ENCODE results near the gene MGAT4B. TPM values are rescaled to one million over a fixed set of nuclear protein-coding genes. Genes with fewer than 3 reads are reported as not detected.
A peak's percentile ranks its signal among the peaks of the same experiment; 100 is the strongest.

Gene MGAT4B
- total and polyA plus RNA-seq, 2 of the 13 experiments (the other 11 are each of a cell fraction or from before 2014, with no cell fraction given), result 93.5 to 130 TPM

DNA sequence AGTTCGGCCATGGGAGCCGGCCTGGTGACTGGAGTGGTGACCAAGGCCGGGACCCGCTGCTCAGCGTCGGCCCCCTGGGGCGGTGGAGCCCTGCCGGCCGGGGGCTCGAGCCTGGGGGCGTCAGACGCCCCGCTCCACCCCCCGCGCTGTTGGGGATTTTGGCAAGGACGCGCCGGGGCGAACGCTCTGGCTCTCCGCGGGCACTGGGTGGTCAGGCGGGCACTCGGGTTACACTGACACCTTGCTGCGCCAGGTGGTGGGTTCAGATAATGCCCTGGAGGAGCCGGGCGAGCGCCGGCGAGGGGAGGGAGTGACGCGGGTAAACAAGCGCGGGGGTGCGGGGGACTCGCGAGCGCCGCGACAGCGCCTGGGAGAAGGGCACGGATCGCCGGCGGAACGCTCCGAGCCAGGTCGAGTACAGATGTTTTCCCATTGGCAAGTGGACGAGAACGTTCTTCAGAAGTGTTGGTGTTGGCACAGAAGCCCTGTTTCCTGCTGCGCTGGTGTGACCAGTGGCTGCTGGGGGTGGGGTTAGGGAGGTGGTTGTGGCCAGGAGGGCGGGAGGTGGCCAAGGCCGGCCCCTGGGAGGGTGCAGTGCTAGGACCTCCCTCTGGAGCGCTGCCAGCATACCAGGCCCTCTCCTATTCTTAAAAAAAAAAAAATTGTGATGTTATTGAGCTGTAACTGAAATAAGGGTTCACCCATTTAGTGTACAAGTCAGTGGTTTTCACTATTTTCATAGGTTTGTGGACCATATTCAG, 14.8 kb upstream of the MGAT4B start (continued):
- TF ChIP-seq, protein P1, sequence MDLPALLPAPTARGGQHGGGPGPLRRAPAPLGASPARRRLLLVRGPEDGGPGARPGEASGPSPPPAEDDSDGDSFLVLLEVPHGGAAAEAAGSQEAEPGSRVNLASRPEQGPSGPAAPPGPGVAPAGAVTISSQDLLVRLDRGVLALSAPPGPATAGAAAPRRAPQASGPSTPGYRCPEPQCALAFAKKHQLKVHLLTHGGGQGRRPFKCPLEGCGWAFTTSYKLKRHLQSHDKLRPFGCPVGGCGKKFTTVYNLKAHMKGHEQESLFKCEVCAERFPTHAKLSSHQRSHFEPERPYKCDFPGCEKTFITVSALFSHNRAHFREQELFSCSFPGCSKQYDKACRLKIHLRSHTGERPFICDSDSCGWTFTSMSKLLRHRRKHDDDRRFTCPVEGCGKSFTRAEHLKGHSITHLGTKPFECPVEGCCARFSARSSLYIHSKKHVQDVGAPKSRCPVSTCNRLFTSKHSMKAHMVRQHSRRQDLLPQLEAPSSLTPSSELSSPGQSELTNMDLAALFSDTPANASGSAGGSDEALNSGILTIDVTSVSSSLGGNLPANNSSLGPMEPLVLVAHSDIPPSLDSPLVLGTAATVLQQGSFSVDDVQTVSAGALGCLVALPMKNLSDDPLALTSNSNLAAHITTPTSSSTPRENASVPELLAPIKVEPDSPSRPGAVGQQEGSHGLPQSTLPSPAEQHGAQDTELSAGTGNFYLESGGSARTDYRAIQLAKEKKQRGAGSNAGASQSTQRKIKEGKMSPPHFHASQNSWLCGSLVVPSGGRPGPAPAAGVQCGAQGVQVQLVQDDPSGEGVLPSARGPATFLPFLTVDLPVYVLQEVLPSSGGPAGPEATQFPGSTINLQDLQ (CRISPR knock-in tag; IDR thresholded peaks at IDR 0.05), result no peak
- TF ChIP-seq ZMYM2 (CRISPR knock-in tag; IDR thresholded peaks at IDR 0.05), result no peak
- no peak for TF ChIP-seq TRIM24 (CRISPR knock-in tag; IDR thresholded peaks at IDR 0.05)
- TF ChIP-seq, protein P2, sequence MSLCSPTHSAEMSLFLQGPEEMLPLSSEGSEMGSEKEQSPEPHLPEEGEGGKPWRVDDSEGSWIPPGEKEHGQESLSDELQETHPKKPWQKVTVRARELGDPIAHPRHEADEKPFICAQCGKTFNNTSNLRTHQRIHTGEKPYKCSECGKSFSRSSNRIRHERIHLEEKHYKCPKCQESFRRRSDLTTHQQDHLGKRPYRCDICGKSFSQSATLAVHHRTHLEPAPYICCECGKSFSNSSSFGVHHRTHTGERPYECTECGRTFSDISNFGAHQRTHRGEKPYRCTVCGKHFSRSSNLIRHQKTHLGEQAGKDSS (CRISPR knock-in tag; IDR thresholded peaks at IDR 0.05; ENCODE audit: borderline replicate concordance, low read depth), result no peak
- TF ChIP-seq, protein P3, sequence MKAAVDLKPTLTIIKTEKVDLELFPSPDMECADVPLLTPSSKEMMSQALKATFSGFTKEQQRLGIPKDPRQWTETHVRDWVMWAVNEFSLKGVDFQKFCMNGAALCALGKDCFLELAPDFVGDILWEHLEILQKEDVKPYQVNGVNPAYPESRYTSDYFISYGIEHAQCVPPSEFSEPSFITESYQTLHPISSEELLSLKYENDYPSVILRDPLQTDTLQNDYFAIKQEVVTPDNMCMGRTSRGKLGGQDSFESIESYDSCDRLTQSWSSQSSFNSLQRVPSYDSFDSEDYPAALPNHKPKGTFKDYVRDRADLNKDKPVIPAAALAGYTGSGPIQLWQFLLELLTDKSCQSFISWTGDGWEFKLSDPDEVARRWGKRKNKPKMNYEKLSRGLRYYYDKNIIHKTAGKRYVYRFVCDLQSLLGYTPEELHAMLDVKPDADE (CRISPR knock-in tag; IDR thresholded peaks at IDR 0.05), result 0 out of 2 replicates have a peak, but pooled peaks have one; percentile 47
- 0 out of 2 replicates have a peak, but pooled peaks have one; percentile 2 for TF ChIP-seq ZNF431 (CRISPR knock-in tag; IDR thresholded peaks at IDR 0.05; ENCODE audit: borderline replicate concordance, low read depth)
- TF ChIP-seq ATF7-NPFF (CRISPR knock-in tag; IDR thresholded peaks at IDR 0.05; ENCODE audit: low read depth), result no peak
- no peak for TF ChIP-seq RORA (CRISPR knock-in tag; IDR thresholded peaks at IDR 0.05)
- TF ChIP-seq ZNF776 (CRISPR knock-in tag; IDR thresholded peaks at IDR 0.05), result no peak
- TF ChIP-seq, protein P4, sequence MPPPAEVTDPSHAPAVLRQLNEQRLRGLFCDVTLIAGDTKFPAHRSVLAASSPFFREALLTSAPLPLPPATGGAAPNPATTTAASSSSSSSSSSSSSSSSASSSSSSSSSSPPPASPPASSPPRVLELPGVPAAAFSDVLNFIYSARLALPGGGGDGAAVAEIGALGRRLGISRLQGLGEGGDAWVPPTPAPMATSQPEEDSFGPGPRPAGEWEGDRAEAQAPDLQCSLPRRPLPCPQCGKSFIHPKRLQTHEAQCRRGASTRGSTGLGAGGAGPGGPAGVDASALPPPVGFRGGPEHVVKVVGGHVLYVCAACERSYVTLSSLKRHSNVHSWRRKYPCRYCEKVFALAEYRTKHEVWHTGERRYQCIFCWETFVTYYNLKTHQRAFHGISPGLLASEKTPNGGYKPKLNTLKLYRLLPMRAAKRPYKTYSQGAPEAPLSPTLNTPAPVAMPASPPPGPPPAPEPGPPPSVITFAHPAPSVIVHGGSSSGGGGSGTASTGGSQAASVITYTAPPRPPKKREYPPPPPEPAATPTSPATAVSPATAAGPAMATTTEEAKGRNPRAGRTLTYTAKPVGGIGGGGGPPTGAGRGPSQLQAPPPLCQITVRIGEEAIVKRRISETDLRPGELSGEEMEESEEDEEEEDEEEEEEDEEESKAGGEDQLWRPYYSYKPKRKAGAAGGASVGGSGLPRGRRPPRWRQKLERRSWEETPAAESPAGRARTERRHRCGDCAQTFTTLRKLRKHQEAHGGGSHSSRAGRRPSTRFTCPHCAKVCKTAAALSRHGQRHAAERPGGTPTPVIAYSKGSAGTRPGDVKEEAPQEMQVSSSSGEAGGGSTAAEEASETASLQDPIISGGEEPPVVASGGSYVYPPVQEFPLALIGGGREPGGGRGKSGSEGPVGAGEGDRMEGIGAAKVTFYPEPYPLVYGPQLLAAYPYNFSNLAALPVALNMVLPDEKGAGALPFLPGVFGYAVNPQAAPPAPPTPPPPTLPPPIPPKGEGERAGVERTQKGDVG (CRISPR knock-in tag; IDR thresholded peaks at IDR 0.05; ENCODE audit: borderline replicate concordance), result no peak
- no peak for TF ChIP-seq ZNF296 (CRISPR knock-in tag; conservative IDR thresholded peaks at IDR 0.05)
- TF ChIP-seq ELF1 (CRISPR knock-in tag; IDR thresholded peaks at IDR 0.05), result no peak
- no peak for TF ChIP-seq FOSL1 (CRISPR knock-in tag; IDR thresholded peaks at IDR 0.05; ENCODE audit: borderline replicate concordance)
- TF ChIP-seq, protein P5, sequence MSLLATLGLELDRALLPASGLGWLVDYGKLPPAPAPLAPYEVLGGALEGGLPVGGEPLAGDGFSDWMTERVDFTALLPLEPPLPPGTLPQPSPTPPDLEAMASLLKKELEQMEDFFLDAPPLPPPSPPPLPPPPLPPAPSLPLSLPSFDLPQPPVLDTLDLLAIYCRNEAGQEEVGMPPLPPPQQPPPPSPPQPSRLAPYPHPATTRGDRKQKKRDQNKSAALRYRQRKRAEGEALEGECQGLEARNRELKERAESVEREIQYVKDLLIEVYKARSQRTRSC (CRISPR knock-in tag; IDR thresholded peaks at IDR 0.05; ENCODE audit: low read depth), result no peak
- no peak for TF ChIP-seq HNRNPUL1 (IDR thresholded peaks at IDR 0.05; ENCODE audit: low read depth, low read length)
- TF ChIP-seq HMG20B (CRISPR knock-in tag; conservative IDR thresholded peaks at IDR 0.05), result no peak
- TF ChIP-seq SATB2 (CRISPR knock-in tag; IDR thresholded peaks at IDR 0.05), result no peak
- no peak for TF ChIP-seq ARNT2 (CRISPR knock-in tag; IDR thresholded peaks at IDR 0.05; ENCODE audit: low read depth)
- TF ChIP-seq JUND (CRISPR knock-in tag; IDR thresholded peaks at IDR 0.05), result no peak
- no peak for TF ChIP-seq HDAC2 (CRISPR knock-in tag; IDR thresholded peaks at IDR 0.05)

Data from HepG2 (cell line).